Activated naive CD4-positive, alpha-beta T cell treated with anti-CD3 and anti-CD28 coated beads, Interleukin-2, amount 50 U/mL, for 16 hours (primary cell): Measurements from ENCODE around the gene GPRC5B.

Source experiments
- DNase-seq: peaks from one replicate; pipeline ENCODE4 v3.0.0-alpha.2; 2020

The GPRC5B gene

DNA sequence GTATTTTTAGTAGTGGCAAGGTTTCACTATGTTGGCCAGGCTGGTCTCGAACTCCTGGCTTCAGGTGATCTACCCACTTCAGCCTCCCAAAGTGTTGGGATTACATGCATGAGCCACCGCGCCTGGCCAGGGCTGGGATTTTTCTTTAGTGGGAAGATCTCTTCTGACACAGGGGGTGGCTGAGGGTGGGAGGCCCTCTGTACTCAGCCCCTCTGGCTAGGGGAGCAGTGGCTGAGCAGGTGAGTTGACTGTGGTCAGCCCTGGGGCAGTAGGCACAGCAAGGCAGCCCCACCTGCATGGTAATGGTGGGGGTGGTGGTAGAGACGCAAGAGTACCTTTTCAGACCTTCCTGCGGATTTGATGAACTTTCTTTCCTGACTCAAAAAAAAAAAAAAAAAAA is 12.3 kb upstream of the GPRC5B start:
- DNase-seq, result no peak

DNA sequence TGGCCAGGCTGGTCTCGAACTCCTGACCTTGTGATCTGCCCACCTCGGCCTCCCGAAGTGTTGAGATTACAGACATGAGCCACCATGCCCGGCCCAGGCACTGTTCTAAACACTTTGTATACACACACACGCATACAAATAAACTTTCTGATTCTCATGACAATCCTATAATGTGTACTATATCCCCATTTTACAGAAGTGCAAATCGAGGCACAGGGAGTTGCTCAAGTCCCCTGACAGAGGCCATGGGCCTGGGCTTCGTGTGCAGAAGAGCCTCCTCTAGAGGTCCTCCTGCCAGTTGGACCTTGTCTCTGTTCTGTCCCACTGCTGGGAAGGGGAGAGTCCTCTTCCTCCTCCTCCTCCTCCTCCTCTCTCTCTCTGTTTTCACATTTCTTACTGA is 9.9 kb upstream of the GPRC5B start:
- no peak for DNase-seq

DNA sequence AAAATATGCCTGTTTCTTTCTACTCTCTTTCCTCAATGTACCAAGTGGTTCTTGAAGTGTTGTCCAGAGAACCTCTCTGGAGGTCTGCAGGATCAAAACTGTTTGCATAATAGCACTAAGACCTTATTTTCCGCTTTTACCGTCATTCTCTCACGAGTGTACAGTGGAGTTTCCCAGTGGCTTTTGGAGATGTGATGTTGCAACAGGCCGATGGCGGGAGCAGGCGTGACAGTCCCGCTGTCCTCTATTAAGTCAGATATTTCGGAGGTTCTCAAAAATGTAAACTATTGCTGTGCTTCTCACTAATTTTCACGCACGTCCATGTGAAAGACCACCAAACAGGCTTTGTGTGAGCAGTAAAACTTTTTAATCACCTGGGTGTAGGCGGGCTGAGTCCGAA is 8.3 kb upstream of the GPRC5B start:
- no peak for DNase-seq

DNA sequence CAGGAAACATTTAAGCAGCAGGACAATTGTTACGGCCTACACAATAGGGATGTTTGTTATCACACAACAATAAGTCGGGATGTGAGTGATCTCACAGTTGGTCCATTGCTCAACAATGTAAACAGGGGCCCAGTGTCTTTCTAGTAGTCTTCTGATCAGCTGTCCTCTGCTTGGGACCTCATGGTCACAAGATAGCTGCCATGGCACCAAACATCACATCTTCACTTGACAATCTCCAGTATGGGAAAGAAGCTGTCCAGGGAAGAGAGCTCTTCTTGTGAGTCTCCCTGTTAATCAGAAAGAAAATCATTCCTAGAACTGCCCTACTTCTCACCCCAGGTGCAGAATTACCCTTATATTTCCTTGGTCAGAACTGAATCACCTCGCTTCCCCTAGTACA is 6.3 kb upstream of the GPRC5B start:
- no peak for DNase-seq

DNA sequence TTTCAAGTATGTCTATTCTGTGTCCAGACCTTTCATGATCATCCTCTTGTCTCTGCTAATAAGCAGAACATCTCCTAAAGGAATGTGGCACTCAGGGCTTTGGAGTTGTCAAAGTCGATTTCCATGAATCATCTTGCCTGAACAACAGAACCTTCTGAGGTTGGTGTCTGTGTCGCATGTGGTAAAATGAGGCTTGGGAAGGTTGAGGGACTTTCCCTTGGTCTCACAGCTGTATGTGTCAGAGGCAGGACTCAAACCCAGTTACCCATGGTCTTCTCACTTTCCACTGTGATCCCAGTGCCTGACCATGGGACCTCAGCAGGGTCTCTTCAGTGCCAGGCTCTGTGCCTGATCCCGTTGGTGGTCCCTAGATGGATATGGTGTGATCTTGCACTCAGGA is 4.2 kb upstream of the GPRC5B start:
- DNase-seq, result no peak

DNA sequence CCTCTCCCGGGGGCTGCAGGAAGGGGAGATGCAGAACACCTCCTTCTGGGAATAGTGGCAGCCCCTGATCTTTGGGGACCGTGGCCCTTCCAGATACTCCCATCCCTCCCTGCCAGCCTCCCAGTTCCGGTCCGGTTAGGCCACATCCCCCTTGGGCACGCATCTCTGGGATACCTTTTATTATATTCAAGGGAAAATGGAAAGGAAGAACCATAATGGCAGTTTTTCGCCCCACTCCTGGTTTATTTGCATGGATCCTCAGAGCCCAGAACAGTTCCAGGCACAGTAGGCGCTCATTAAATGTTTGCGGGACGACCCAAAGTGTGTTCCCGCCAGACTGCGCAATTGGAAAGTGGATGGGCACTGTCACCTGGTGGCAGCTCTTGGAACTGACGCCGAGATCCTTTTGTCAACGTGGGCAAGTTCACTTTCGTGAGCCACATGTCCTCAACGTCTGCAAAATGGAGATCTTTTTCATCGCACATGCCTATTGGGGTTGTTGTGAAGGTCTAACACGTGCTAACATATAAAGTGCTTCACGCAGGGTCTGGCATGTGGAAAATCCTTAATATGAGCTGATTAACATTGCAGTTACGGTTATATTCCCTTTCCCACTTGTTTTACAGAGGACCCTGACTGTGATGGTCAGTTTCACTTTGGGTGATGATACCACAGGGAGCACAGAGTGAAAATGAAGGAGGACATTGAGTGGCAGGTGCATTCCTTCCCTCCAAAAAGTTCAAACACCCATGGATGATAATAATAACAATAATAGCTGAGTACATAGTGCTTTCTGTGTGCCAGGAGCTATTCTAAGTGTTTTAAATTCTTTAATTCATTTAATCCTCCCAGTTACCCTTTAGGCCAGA is 1.7 kb upstream of the GPRC5B start:
- DNase-seq, result peak; percentile 85

DNA sequence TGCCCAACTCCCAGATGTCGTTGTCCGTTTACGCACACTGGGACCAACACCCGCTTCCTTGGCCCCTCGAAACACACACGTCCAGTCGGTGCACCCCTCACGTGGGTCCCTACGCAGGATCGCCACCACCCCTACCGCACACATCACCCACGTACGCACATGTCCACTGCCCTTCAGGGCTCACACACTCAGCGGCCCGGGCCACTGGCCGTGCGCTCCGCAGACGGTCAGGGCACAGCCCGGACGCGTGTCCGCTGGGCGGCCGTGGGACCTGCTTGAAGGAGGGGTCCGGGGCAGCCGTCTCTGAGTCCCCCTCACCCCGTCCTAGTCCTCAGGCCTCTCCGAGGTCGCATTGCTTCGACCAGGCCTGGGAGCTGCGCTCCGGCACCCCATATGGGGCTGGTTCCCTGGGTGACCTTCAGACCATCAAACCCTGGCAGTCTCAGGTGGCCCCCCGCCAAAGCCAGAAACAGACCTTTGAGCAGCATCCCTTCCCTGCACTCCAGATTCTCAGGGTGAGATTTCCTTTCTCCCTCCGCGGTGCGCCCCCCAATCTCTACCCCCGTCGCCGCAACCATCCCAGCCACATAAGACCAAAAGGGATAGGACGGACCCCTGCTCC is 914 bp upstream of the GPRC5B start:
- DNase-seq, result no peak

DNA sequence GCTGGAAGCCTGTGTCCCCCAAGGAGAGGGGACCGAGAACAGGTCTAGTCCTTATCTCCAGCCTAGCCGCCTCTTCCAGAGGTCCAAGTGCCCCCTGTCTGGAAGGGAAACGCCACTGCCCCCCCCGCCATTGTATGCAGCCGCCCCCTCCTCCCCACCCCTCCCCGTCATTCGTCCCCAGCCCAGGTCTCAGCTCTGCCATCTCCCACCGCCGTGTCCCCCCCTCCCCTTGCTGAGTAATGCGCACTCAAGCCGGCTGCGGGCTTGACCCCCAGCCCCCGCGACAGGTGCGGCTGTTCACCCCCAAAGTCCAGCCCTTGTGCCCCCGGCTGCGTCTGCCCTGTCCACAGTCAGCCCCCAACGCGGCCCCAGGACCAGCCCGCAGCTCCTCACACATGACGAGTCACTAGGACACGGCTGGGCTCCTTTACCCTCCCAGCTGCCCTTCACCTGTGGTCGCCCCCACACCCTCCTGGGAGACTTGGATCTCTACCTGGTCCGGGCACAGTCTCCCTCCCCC is 622 bp downstream of the GPRC5B start:
- DNase-seq, result no peak

DNA sequence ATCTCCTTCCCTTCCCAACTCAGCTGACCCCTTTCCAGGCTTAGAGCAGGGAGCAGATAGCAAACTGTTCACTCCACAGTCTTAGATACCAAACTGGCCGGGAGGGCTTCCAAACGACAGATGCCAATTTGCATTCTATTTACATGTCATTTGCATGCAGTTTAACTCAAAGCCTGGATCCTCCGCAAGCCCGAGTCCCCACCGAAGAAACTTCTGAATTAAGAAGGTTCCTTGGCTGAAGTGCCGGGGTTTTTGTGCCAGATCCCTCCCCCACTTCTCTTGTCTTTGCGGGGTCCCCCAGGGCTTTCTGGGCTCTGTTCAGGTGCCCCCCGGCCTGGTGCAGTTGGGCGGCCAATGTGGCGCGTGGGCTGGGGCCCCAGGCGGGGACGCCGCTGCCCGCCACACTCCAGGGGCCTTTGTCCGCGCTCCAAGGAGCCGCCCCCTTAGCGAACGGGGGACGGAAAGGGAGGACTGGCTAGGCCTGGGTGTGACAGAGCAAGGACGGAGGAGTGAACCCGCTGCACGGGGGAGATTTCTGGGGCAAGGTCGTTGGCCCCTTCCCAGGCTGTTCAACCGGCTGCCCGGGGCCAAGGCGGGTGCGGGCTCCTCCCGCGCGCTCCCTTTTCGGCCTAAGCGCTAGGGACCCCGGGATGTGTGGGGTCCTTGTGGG is 1.2 kb downstream of the GPRC5B start:
- DNase-seq, result peak; percentile 13

DNA sequence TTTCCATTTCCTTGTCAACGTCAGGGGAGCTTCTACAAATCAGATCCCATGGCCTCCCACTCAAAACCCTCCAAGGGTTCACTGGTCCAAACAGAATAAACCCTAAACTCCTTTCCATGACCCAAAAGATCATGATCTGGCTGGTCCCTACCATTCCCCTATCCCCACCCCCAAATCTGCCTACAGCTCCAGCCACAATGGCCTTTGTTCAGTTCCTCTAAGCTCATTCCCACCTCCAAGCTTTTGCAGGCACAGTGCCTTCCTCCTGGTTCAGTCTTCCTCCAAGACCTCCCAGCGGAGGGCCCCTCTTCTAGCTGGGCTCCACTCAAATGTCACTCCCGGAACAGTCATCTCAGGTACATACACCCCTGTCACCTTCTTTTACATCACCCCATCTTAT is 2.0 kb downstream of the GPRC5B start:
- no peak for DNase-seq

DNA sequence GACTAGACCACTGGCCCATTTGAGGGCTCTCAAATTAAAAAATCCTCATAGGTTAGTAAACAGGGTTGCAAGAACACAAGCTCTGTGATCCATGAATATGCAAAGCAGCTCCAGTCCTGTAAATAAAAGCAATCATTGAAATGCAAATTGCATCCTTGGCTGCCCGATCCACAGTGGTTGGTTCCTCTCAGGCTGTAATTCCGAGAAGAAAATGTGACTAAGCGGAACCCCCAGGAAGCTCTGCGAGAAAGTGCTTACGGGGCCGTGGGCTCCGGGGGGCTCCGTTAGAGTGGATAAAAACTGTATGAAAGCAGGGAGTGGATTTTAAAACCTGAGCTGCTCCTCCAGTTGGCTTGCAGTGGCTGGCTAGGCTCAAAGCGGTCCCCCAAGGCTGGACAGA is 2.5 kb downstream of the GPRC5B start:
- no peak for DNase-seq

DNA sequence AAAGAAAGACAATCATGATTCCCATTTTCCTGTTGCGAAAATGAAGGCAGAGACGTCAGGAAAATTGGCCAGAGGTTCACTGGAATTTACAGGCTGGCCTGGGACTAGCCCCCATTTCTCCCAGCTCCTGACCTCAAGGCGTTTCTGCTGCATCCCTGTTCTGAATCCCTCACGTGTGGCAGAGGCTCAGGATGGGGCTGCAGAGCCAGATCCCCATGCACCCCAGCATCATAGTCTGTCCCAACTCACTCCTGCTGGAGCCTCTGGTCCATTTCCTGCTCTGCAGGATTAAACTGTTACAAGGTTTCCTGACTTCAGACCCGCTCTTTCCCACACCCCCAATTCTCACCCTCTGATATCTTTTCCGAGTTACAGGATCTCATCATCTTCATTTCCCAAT is 2.9 kb downstream of the GPRC5B start:
- DNase-seq, result no peak

DNA sequence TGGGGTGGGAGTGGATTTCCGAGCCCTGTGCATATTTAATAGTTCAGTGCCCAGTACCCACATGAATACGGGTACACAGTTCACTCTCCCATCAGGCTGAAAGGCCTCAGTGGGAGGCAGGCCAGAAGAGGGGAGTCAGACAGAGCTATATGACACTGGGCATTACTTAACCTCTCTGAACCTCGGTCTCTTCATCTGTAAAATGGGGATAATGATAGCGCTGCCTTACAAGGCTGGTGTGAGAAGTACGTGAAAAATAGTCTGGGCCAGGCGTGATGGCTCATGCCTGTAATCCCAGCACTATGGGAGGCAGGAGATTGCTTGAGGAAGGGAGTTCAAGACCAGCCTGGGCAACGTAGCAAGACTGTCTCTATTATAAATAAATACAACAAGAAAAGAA is 3.6 kb downstream of the GPRC5B start:
- DNase-seq, result no peak

DNA sequence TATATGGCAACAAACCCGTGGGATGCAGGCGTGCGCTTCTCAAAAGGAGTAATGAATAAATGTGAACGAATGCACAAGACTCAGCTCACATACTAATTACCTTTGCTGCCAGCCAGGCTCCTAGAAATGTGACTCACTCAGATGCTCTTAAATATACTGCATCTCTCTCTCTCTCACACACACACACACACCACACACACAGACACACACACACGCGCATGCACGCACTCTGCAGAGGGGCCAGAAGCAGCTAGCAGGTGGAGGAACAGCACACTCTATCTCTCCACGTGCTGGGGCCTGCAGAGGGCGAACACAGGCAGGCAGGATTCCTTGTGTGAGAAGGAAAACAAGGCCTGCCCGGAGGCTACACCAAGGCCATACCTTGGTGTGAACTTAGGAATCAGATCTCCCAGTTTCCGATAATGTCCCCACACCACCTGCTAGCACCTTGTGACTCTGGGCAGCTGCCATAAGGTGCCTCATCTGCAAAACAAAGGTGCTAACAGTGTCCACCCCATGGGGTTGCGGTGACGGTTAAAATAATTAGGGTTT is 5.3 kb downstream of the GPRC5B start:
- no peak for DNase-seq

DNA sequence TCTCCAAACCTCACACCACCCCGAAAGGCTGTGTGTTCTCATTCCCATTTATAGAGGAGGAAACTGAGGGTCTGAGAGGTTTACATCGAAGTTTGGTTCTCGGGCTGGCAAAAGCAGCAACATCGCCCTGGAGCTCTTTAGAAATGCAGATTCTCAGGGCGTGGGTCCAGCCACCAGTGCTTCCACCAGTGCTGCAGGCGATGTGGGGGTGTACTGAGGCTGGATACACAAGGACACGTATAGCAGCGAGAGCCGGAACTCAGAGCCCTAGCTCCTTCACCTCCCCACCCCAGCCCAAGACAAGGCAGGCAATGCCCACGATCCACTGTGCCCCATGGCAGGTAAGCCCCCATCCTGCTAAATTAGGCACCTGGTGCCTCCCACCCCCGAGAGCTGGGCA is 5.9 kb downstream of the GPRC5B start:
- DNase-seq, result no peak

DNA sequence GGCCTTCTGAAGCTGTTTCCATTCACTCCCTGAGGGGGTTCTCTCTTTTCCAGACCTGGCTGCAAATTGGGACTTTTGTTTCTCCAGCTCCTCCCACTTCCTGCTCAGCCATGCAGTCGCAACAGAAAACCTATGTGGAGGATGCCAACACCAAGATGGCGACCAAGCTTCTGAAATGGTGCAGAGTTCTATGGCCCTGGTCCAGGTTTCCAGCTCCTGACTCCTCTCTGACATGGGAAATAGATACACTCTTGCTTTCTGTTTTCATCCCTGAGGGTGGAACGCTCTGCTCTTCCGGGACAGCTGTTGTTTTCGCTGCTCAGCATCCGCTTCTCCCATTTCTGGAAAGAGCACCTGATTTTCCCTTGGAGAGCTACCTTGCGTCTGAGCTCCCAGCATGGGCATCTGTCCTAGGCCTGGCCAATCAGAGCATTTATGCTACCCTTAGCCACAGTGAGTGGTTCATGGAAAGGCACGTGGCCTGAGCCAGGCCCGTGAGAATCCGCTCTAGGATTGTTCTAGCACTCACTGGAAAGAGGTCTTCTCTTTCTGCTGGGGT is 8.1 kb downstream of the GPRC5B start:
- no peak for DNase-seq

DNA sequence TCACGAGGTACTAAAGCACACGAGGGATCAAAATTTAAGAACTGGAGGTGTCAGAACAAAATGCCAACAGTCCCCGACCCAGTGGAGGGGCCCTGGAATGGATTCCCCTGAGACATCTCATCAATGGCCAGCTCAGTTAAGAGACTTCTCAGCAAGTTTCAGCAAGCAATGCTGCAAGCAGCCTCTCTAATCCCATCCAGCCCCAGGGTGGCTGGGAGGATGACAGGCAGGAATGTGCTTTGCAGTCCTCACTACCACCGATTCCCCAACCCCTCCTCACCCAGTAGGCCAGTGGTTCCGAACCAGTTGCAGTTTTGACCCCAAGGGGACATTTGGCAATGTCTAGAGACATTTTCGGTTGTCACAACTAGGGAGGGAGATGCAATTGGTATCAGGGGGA is 8.7 kb downstream of the GPRC5B start:
- no peak for DNase-seq

DNA sequence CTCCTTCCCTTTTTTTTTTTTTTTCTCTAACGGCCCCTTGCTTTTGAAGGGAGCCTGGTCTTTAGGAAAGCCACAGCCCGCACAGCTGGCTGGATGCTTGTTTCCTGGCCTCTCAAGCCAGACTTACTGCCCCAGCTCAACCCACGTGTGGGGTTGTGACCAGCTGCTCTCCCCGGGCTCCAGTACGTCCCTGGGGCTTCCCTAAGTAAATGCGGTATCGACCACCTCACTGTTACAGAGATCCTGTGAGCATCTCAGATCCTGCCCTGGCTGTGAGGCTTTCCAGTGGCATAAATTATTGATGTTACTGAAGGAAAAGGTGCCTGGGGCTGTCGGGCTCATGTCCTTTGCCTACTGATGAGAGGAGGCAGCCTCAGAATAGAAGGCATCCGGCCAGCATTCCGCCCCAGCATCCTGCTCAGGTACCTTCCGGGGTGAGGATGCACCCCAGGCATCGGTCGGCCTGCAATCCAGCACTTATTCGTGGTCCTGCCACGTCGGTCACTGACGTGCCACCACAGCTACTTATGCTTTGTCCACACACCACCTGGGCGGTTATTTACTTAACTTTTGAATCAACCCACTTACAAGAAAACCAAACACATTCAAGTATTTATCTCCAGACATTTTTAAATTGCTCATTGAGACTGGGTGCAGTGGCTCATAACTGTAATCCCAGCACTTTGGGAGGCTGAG is 9.6 kb downstream of the GPRC5B start:
- DNase-seq, result no peak

DNA sequence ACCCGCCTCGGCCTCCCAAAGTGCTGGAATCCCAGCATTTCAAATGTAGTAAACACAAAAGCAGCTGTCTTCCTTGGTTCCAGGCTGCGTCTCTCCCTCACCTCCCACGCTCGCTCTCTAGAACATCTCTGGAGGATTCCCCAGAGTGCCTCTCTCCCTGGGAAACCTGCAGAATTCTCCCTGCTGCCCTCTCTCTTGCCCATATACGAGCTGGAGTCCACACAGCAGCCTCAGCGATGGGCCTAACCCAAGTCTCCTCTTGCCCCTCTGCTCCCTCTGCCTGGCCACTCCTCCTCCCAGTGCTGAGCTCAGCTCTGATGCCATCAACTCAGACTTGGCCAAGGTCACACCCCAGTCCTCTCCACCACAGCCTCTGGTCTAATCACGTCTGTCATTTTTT is 10.6 kb downstream of the GPRC5B start:
- no peak for DNase-seq

DNA sequence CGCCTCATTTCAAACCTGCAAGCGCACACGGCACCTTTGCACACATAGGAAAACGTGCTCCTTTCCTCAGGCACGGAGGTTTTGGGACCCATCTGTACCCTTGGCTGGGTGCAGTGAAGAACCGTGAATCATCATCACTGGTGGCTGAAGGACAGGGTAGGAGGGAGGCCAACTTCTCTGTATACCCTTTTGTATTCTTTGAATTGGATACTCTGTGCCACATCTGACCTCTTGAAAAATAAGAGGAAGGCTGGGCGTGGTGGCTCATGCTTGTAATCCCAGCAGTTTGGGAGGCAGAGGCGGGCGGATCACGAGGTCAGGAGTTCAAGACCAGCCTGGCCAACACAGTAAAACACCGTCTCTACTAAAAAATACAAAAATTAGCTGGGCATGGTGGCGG is 11.7 kb downstream of the GPRC5B start:
- DNase-seq, result no peak

DNA sequence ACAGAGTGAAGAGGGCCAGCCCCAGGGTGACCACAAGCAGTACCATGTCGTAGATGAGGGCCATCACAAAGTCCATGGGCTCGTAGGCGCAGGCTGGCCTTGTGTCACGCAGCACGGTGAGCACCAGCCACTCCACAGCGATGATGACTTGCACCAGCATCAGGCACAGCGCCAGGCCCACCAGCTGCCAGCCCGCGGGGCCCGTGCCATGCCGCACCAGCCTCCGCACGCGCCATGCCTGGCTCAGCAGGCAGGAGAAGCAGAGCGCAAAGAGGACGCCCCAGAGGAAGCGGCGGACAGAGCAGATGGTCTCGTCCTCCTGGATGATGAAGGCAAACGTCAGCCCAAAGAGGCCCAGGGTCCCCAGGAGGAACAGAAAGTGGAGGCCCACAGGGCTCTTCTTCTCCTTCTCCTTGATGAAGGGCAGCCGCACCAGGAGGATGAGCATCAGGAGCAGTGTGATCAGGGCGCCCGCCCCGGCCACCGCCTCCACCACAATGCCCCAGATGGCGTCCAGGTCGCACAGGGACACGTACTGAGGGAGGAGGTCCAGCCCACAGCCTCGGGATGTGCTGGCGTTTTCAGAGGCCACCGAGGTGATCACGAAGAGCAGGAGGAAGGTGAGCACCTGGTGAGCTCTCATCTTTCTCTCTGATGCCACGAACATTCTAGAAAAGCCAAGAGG is 12.3 kb downstream of the GPRC5B start:
- no peak for DNase-seq

DNA sequence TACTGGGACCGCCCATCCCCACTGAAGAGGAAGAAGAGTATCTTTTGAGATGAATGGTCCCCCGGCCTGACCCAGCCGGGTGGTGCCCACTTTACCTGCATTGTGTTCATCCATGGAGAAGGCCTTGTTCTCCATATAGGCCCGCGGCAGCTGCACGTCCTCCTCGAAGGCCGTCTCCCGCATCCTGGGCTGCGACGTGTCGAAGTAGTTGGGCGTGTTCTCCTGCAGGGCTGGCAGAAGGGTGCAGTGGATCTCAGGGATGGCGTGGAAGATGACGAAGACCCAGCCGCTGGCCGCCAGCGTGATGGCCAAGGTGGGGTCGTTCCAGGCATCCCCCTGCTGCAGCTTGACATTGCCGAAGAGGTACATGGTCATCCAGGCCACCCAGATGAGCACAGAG is 12.9 kb downstream of the GPRC5B start:
- DNase-seq, result no peak
